Activated CD4-positive, alpha-beta T cell treated with anti-CD3 and anti-CD28 coated beads for 48 hours (primary cell): ENCODE results near the gene GON4L.
"Not testable (repeated sequence)": the region's sequence is repeated elsewhere in the genome, so short reads cannot be mapped to it uniquely, and the experiment has no call there.

Experiments
- DNase-seq: peaks from one replicate; pipeline ENCODE4 v3.0.0-alpha.2; 2020

GON4L gene

DNA sequence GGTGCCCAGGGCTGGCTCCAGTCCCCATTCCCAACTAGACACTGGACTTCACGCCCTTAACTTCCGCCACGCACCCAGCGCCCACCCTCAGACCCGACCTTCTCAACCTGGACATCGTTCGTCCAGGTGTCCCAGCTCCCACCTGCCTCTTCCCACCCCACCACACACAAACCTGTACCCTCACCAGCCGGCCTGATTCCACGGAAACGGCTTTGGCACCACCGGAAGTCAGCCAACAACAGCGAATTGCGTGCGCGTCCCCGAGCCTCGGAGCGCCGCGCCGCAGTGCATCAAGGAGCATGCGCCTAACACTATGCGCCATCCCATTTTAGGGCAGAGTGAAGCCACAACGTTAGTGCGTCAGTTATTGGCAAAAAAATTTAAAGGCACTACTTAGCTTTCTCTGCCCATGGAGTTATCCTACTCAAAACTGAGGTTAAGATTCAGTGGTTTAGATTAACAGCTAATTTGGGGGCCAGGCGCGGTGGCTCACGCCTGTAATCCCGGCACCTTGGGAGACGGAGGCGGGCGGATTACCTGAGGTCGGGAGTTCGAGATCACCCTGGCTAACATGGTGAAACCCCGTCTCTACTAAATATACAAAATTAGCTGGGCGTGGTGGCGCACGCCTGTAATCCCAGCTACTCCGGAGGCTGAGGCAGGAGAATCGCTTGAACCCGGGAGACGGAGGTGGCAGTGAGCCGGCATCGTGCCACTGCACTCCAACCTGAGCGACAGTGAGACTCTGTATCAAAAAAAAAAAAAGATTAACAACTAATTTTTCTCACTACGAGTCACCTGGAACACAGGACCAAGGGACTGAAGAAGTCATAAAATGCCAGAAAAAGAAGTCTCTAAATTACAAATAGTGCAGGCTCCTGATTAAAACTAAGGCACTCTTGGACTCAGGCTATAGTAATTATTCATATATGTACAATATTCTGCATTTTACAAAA lies at the start of gene GON4L:
TSS of gene GON4L (minus strand) at position 240 of the 956 bp plus-strand sequence. CDS start 3,434 bp downstream, outside the sequence.
- peak; percentile 93 for DNase-seq

- no peak for DNase-seq
These were observed 47.2 kb upstream of the GON4L start for GRCh38 chr1:155904261-155904660.

GRCh38 chr1:155900161-155900560 lies 43.1 kb upstream of the GON4L start:
- no peak for DNase-seq

DNA sequence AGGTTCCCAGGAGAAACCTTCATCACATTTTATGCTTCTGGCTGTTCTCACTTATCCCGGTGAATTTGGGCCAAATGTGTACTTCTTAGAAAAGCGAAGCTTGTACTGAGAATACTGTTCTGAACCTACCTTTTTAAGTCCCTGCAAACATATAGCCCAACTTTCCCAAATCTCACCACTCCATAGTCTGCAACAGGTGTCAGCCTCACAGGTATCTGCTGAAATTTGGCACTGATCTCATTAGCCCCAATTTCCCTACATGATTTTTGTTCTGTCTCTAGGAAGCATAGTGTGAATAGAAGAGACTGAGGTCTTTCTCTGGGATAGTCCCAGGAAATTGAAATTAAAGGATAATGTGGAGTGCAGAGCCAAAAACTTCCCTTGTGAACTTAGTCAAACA lies 42.7 kb upstream of the GON4L start:
- no peak for DNase-seq

DNA sequence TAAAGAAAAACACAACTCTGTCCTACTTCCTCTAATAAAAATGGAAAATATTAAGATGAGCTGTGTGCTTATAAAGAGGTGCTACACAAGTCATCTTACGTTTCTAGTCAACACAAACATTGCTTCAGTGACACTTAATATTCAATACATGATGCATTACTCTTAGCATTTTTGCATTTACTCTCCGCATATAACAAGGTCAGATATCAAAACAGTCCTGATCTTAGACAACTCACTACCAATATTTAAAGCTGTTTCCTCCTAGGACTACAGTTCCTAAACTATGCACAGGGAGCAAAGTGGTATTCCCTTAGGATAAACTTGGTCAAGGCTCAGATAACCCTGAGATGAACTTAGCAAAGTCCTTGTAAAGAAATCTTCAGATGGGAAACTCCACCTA lies 41.9 kb upstream of the GON4L start:
- no peak for DNase-seq

DNA sequence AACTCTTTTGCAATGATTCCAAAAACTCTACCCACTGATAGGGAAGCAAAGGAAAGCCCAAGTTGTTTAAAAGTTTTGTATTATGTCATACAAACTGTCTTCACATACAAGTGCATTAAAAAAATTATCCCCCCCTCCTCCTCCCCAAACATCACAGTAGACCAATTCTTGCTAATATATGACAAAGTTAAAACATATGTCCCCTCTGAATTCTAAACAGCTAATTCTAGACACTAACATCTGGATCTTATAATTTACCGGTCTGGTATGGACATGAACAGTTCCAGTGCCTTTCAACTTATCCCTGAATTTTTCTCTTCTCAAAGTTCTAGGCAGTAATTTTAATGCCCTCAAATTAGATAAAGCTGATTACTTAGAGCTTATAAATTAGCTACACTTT lies 40.7 kb upstream of the GON4L start:
- DNase-seq, result no peak

DNA sequence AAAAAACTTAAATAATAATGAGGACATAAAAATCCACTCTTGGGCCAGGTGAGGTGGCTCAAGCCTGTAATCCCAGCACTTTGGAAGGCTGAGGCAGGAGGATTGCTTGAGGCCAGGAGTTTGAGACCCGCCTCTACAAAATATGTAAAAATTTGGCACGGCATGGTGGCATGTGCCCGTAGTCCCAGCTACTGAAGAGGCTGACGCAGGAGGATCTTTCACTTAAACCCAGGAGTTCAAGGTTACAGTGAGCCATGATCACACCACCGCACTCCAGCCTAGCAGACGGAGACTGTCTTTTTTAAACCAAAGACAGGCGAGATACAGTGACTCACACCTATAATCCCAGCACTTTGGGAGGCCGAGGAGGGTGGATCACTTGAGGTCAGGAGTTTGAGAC lies 39.5 kb upstream of the GON4L start:
- DNase-seq, result not testable (repeated sequence)

DNA sequence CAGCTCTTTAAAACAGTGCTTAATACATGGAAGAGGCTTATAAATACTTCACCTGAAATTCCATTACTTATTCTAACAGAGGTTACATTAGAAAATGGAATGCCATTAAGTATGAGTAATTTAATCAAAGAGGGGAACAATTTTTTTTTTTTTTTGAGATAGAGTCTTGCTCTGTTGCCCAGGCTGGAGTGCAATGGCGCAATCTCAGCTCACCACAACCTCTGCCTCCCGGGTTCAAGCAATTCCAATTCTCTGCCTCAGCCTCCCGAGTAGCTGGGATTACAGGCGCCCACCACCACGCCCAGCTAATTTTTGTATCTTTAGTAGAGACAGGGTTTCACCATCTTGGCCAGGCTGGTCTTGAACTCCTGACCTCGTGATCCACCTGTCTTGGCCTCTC lies 38.6 kb upstream of the GON4L start:
- DNase-seq, result not testable (repeated sequence)

DNA sequence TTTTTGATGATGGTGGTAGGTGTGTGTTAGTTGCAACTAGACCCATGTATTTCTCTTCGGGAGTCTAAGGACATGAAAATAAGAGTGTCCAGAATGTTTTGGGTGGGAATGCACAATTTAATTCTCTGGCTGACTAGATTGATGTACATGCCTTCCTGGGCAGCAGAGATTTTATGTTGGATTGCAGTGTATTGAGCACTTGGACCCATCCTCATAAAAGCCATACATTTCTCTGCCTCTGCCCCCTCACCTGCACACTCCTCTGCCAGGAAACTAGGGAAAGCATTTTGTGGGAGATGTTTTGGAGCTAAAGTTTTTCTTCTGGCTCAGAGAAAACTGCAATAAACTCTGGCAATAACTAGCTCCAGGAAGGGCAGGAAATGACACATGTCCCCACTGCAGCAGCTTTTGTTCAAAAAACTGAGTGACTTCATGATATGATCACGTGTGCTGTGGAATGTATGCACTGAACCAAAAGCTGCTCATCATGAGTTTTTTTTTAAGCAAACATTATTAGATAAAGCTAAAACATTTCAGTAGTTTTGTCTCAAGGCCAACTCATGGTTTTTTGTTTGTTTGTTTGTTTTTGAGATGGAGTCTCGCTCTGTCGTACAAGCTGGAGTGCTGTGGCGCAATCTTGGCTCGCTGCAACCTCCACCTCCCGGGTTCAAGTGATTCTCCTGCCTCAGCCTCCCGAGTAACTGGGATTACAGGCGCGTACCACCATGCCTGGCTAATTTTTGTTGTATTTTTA lies 36.6 kb upstream of the GON4L start:
- DNase-seq, result peak; percentile 21

DNA sequence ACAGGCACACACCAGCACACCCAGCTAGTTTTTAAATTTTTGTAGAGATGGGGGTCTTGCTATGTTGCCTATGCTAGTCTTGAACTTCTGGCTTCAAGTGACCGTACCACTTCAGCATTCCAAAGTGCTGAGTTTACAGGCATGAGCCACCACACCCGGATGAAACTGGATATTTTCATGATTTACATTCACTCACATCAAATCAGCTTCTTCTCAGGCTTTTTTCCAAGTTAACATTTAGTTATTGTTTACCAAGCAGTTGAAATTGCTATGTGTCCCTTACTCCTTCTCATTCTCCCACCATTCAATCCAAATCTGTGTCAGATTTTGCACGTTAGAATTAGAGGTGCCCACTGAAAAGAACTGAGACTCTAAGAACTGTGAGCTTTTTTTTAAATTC lies 35.8 kb upstream of the GON4L start:
- DNase-seq, result no peak

DNA sequence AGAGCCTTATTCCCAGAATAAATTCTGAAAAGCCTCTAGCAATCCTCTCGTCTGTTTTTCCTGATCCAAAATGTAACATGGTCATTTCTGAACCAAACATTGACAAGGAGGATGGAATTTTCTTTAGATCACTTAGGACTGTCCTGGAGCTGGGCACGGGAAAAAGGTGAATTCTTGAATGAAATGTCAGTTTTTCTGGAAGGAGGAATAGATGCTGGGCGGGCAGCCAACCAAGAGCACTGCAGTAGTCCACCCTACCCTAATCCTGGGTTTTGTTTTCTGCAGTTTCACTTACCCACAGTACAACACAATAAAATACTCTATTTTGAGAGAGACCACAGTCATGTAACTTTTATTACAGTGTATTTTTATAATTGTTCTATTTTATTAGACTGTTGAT lies 33.2 kb upstream of the GON4L start:
- no peak for DNase-seq

DNA sequence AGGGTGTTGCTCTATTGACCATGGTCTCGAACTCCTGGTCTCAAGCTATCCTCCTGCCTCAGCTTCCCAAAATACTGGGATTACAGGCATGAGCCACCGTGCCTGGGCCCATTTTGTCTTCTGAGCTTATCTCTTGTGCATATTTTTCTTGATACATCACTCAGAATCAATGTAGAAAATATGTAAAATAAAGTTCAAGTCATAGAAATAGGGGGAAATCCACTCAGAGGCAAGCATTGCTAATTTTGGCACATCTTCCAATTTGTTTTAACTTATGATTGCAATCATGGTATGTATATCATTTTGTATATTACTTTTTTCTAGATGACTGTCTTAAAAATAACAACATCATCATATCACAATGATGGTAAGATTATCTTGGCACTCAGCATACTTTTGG lies 32.6 kb upstream of the GON4L start:
- no peak for DNase-seq

DNA sequence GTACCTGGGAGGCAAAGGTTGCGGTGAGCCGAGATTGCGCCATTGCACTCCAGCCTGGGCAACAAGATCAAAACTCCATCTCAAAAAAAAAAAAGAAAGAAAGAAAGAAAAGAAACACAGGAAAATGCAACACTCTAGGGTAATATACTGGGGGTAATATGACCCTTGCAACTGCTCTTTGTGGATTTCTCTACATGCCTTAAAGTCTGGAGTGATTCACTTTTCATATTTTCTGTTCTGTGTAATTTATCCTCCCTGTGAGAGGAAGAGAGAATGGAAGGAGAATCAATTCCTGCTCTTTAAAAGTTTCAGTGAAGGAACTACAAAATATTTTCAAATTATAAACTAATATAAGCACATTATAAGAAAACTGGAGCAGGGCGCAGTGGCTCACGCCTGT lies 31.5 kb upstream of the GON4L start:
- no peak for DNase-seq

DNA sequence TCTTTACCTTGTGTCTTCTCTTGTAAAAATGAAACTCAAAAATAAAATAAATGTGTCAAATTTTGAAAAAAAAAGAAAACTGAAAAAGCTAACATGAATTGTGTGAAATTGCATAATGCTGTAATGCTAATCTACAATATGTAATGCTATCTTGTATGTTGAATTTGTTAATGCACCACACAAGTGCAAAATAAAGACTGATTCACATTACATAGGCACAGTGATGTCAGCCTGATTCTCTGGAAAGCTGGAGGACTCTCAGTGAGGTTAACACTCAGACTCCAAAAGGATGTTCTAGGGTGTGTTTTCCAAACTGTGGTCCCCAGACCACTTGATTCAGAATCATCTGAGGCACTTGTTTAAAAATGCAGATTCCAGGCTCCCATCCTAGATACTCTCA lies 28.0 kb upstream of the GON4L start:
- no peak for DNase-seq

DNA sequence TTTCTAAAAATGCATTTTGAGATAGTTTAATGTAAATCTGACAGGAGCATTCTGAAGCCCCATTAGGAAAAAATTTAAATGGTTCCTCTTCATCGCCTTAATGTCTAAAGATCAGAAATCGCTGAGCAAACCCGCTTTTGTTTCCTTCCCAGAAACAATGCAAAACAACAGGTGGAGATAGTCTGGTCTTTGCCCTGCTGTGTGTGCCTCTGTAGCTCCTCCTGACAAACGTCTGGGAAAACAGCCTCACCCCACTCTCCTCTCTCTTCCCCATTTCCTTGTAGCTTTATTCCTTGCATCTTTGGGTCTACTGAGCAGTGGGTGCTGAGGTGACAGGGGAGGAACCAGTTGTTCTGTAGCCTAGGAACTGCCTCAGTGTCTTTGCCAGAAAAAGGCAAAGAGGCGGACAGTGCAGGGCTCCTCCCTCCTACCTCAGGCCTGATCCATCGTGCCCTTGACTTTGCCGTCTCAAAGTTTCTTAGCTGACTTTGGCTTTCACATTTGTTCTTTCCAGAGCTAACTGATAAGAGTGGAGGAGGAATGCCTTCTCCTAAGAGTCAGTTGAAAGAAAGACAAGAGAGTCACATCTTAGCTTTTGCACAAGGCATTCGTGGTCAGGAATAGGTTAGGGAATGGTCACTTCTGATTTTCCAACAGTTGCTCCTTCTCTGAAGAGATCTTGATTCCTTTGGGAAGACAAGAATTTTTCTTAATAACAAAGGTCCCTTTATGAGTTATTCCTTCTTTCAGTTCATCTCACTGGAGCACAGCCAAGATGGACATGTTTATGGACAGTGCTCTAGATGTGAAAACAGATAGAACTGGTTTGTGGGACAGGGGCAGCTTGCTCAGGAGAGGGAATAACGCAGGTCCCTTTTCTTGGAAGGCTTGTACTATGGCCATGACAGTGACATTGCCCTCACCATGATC lies 27.3 kb upstream of the GON4L start:
- DNase-seq, result no peak

- DNase-seq, result no peak
These were observed 25.8 kb upstream of the GON4L start for GRCh38 chr1:155882766-155883165.

- no peak for DNase-seq
These were observed 25.2 kb upstream of the GON4L start for GRCh38 chr1:155882235-155882634.

DNA sequence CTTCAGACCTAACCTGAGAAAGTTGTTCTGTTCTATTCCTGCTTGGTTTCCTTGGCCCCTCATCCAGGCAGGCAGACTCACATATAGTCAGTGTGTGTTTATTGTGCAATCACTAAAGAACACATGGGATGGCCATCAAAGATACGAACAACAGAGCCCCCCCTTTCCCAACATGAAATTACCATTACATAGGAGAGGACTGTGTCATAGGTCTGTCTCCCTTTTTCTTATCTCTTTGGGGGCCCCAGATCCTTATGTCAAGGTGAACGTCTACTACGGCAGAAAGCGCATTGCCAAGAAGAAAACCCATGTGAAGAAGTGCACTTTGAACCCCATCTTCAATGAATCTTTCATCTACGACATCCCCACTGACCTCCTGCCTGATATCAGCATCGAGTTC lies 23.9 kb upstream of the GON4L start:
- no peak for DNase-seq

DNA sequence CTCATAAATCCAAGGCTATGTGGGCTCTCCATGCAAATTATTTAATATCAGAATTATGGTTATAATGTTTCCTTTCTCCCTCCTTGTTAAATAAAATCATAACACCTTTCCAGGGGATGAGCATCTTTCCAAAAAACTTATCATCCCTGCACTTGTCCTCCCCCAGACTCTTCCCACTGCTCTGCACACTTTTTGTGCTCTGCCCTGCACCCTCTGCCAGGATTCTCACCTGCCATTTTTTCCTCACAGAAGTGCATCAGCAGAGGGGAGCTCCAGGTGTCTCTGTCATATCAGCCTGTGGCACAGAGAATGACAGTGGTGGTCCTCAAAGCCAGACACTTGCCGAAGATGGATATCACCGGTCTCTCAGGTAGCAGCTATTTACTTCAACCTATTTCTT lies 23.2 kb upstream of the GON4L start:
- DNase-seq, result no peak

GRCh38 chr1:155877945-155878344 lies 20.9 kb upstream of the GON4L start:
- DNase-seq, result no peak

DNA sequence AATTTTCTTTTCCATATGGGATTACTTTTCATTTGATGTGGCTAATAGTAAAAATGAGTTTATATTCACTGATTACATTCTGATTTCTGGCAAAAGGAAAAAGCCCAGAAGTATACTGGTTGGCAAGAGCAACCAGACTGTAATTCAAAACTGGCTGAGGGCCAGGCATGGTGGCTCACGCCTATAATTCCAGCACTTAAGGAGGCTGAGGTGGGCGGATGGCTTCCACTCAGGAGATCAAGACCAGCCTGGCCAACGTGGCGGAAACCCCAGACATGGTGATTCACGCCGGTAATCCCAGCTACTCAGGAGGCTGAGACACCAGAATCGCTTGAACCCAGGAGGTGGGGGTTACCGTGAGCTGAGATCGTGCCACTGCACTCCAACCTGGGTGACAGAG lies 16.8 kb upstream of the GON4L start:
- no peak for DNase-seq

- no peak for DNase-seq
These were observed 15.5 kb upstream of the GON4L start for GRCh38 chr1:155872527-155872926.

- no peak for DNase-seq
These were observed 14.4 kb upstream of the GON4L start for GRCh38 chr1:155871390-155871789.
